GM12878 (cell line): ENCODE data around the gene PHF11. TPM values are rescaled to one million over a fixed set of nuclear protein-coding genes. Genes with fewer than 3 reads are reported as not detected.

Experiments used
- ATAC-seq: fragments of 200-7000 bp; cut with Tn5 transposase; 3 replicates; pipeline ENCODE4 v1.9.1; 2020; ENCODE audit warnings: mild to moderate bottlenecking, moderate library complexity
- BruUV-seq: library from RNA; stranded (reverse); fragments of 400-500 nt; replicated peaks from 2 replicates; lab custom pipeline; 2021; lab: Mats Ljungman, UMichigan
- CTCF ChIA-PET: fragments of 300-600 bp; sonication (Branson Sonifier 250); formaldehyde crosslinking; extraction: SDS; loops from one replicate; lab custom pipeline; 2021; ENCODE audit warnings: inconsistent platforms; lab: Yijun Ruan, JAX
- POLR2A ChIA-PET: fragments of 350-600 bp; formaldehyde crosslinking; extraction: SDS; loops from one replicate; lab custom pipeline; 2021; ENCODE audit warnings: inconsistent platforms; lab: Charles Lee
- RAD21 ChIA-PET: fragments of 300-600 bp; sonication (Branson Sonifier 250); formaldehyde crosslinking; loops from one replicate; lab custom pipeline; 2023; ENCODE audit warnings: antibody characterized with exemption; ENCODE audit not compliant: unreplicated experiment; lab: Charles Lee
- SMC1A ChIA-PET: fragments of 300-600 bp; sonication (Branson Sonifier 250); formaldehyde crosslinking; loops from one replicate; lab custom pipeline; 2023; ENCODE audit not compliant: unreplicated experiment, uncharacterized antibody; lab: Charles Lee
- DNase-seq: peaks from one replicate; pipeline ENCODE4 v3.0.0-alpha.2; 2011; ENCODE audit warnings: low read depth, low spot score
- FAIRE-seq: peaks from 3 replicates; lab custom pipeline; 2011; peaks lifted over from hg19 to GRCh38; lab: Jason Lieb, UNC
- H2AFZ ChIP-seq: 2 replicates; pipeline ENCODE4 v1.6.0; 2011; ENCODE audit warnings: low read depth, low read length, control low read depth; ENCODE audit not compliant: control insufficient read depth
- H3K27ac ChIP-seq: 2 replicates; pipeline ENCODE4 v1.5.1; 2011; ENCODE audit warnings: control low read depth; ENCODE audit not compliant: control insufficient read depth, insufficient read depth
- H3K27me3 ChIP-seq, 2 experiments: replicated peaks in 1 of 2; 2 replicates each; pipeline versions ENCODE4 v1.6.0 to v1.6.1; 2011; ENCODE audit warnings: low read length in 1 of 2; ENCODE audit not compliant: control insufficient read depth in 2 of 2, insufficient read depth in 2 of 2
- H3K36me3 ChIP-seq, 2 experiments: 2 replicates each; pipeline ENCODE4 v1.5.1; 2011; ENCODE audit warnings: low read length in 1 of 2; ENCODE audit not compliant: control insufficient read depth in 2 of 2, insufficient read depth in 2 of 2
- H3K4me1 ChIP-seq: 2 replicates; pipeline ENCODE4 v1.6.1; 2011; ENCODE audit warnings: mild to moderate bottlenecking, low read length, moderate library complexity, mixed read lengths; ENCODE audit not compliant: control insufficient read depth, insufficient read depth
- H3K4me2 ChIP-seq: 2 replicates; pipeline ENCODE4 v1.6.0; 2011; ENCODE audit warnings: control low read depth; ENCODE audit not compliant: control insufficient read depth, insufficient read depth
- H3K4me3 ChIP-seq: fragments of 200-600 bp; sonication (generic); 2 replicates; pipeline ENCODE4 v1.5.1; 2016
- H3K79me2 ChIP-seq: 2 replicates; pipeline ENCODE4 v1.6.0; 2011; ENCODE audit warnings: low read length; ENCODE audit not compliant: control insufficient read depth, insufficient read depth
- H3K9ac ChIP-seq: 2 replicates; pipeline ENCODE4 v1.8.0; 2011; ENCODE audit warnings: low read length, control low read depth, mixed read lengths; ENCODE audit not compliant: control insufficient read depth, insufficient read depth
- H3K9me3 ChIP-seq: replicated peaks from 3 replicates; pipeline ENCODE4 v1.5.1; 2011; ENCODE audit warnings: mild to moderate bottlenecking, low read length; ENCODE audit not compliant: control insufficient read depth, insufficient read depth
- H4K20me1 ChIP-seq: 2 replicates; pipeline ENCODE4 v1.6.0; 2011; ENCODE audit not compliant: control insufficient read depth, insufficient read depth
- EZH2 ChIP-seq: IDR thresholded peaks from 2 replicates; pipeline ENCODE4 v1.6.1; 2012; ENCODE audit warnings: low read depth, mild to moderate bottlenecking, control low read depth, inconsistent platforms, low read length, borderline replicate concordance; ENCODE audit not compliant: control insufficient read depth
- HDGF ChIP-seq: fragments of 450-650 bp; IDR thresholded peaks from 2 replicates; pipeline ENCODE4 v1.6.1; 2016; ENCODE audit warnings: antibody characterized with exemption
- HSF1 ChIP-seq: fragments of 150-350 bp; IDR thresholded peaks from 2 replicates; pipeline ENCODE4 v1.6.1; 2014; ENCODE audit warnings: mild to moderate bottlenecking, low read depth, low read length
- IKZF2 ChIP-seq, 2 experiments: fragments of 450-650 bp; IDR thresholded peaks; 2 replicates each; pipeline ENCODE4 v1.6.1; 2017; ENCODE audit warnings: mild to moderate bottlenecking in 2 of 2, moderate library complexity in 2 of 2
- IRF4 ChIP-seq: IDR thresholded peaks from 2 replicates; pipeline ENCODE4 v1.6.1; 2011; ENCODE audit warnings: low read depth, low read length
- NKRF ChIP-seq: fragments of 450-650 bp; conservative IDR thresholded peaks from 2 replicates; pipeline ENCODE4 v1.6.1; 2017; ENCODE audit warnings: mild to moderate bottlenecking, moderate library complexity
- RAD21 ChIP-seq: IDR thresholded peaks from 2 replicates; pipeline ENCODE4 v1.6.1; 2011; ENCODE audit warnings: mild to moderate bottlenecking, low read depth, low read length, moderate library complexity; ENCODE audit not compliant: insufficient read depth
- TCF12 ChIP-seq: IDR thresholded peaks from 2 replicates; pipeline ENCODE4 v1.6.1; 2011; ENCODE audit warnings: low read depth, mild to moderate bottlenecking, low read length
- ZNF217 ChIP-seq: fragments of 450-650 bp; IDR thresholded peaks from 2 replicates; pipeline ENCODE4 v1.6.1; 2017; ENCODE audit warnings: antibody characterized with exemption, mild to moderate bottlenecking
- ZNF24 ChIP-seq: fragments of 450-650 bp; IDR thresholded peaks from 2 replicates; pipeline ENCODE4 v1.6.1; 2017; ENCODE audit warnings: antibody characterized with exemption, mild to moderate bottlenecking
- ZNF384 ChIP-seq: IDR thresholded peaks from 2 replicates; pipeline ENCODE4 v1.6.1; 2012; ENCODE audit warnings: low read depth, mild to moderate bottlenecking, low read length, improper control_type of control experiment, borderline replicate concordance
- ZNF592 ChIP-seq: fragments of 450-650 bp; IDR thresholded peaks from 2 replicates; pipeline ENCODE4 v1.6.1; 2017; ENCODE audit warnings: mild to moderate bottlenecking, moderate library complexity
- ZNF622 ChIP-seq: fragments of 450-650 bp; IDR thresholded peaks from 2 replicates; pipeline ENCODE4 v1.6.1; 2017; ENCODE audit warnings: mild to moderate bottlenecking, inconsistent platforms
- WGBS: methylation state at CpG from one replicate; pipeline ENCODE4 v1.1.6; 2016; ENCODE audit warnings: low lambda C conversion rate; ENCODE audit not compliant: insufficient replicate concordance, insufficient coverage; ENCODE audit errors: missing lambda C conversion rate; 5-methylcytosine and 5-hydroxymethylcytosine counted together
- in situ Hi-C: fragments of 300-500 bp; cut with MboI; formaldehyde crosslinking; loops from 9 replicates; pipeline ENCODE4 v1.14.3; 2018; ENCODE audit warnings: mixed read lengths
- intact Hi-C: fragments of 100-400 bp; cut with micrococcal nuclease; formaldehyde crosslinking; loops from one replicate; pipeline ENCODE4 v1.14.2; 2022; ENCODE audit not compliant: unreplicated experiment
- polyA plus RNA-seq, 11 experiments: library from polyadenylated mRNA; depleted of rRNA in 4 of 11; unstranded in 6 of 11; stranded (reverse) in 5 of 11; fragments of >200 nt; fragmentation: Nextera tagmentation in 4 of 11; fragmentation: Illumina TruSeq in 1 of 11; extraction: Ambion mirVana in 4 of 11; extraction: Trizol in 1 of 11; gene quantifications; 1 replicate in 1 of 11; 2 replicates in 10 of 11; pipeline versions ENCODE4 v1.2.1 to v1.2.3, GENCODE V29; 2011 to 2016; ENCODE audit warnings: inconsistent platforms in 2 of 11, missing spikeins in 2 of 11, low read depth in 1 of 11
- total RNA-seq, 4 experiments: library from RNA; depleted of rRNA in 3 of 4; stranded (reverse); fragments of >200 nt in 3 of 4; fragmentation: Illumina TruSeq in 1 of 4; extraction: Trizol in 1 of 4; gene quantifications; 2 replicates each; pipeline versions ENCODE4 v1.2.1 to v1.2.3, GENCODE V29; 2013 to 2021

PHF11 gene
- total and polyA plus RNA-seq, 10 of the 15 experiments (the other 5 are each of a cell fraction or from before 2014, with no cell fraction given) = 16.9 to 77.3 (median 32.7) TPM

GRCh38 chr13:49450105-49450819 is 45.5 kb upstream of the PHF11 start:
- 73% methylated on average over 3 of the region's 3 CpGs for WGBS
- ChIA-PET POLR2A (interaction anchor here (0.6 kb wide), 1 partner anchor 404 kb away, joined by 7 read pairs; no protein-coding TSS in a partner anchor), RAD21 (no interaction called here), SMC1A (interaction anchor here (0.6 to 0.9 kb wide), 4 partner anchors 9 to 929 kb away, joined by 3 read pairs; no protein-coding TSS in a partner anchor), CTCF (interaction anchor here (1.1 kb wide), 1 partner anchor 43 kb away, joined by 5 read pairs; no protein-coding TSS in a partner anchor)
- Histone ChIP-seq H3K9ac (no peak overlapping the region), H3K4me1 (peaks cover 9% of the 10 kb centered on the region; the same call in 1 of the 2 replicates), H3K9me3 (no peaks in the 10 kb centered on the region), H3K4me3 (no peak overlapping the region), H2AFZ (no peak overlapping the region), H3K27ac (no peak overlapping the region), H3K79me2 (peaks cover 35% of the 10 kb centered on the region), H3K4me2 (no peak overlapping the region), H3K36me3 (no peaks in the 10 kb centered on the region), H4K20me1 (no peaks in the 10 kb centered on the region), H3K27me3 (no peaks in the 10 kb centered on the region)
- DNase-seq = no peak
- in situ Hi-C loops (loop anchor here (10.0 kb wide), 1 partner anchor 465 kb away; no protein-coding TSS in a partner anchor), intact Hi-C loops (no loop called here)
- no peak for FAIRE-seq
- no peak for ATAC-seq
- TF ChIP-seq NKRF (no peak), IRF4 (no peak), ZNF622 (no peak), HDGF (no peak), TCF12 (no peak), EZH2 (no peak), ZNF24 (no peak), ZNF217 (no peak), HSF1 (no peak), ZNF592 (no peak), ZNF384 (no peak), RAD21 (no peak), IKZF2 (IDR thresholded peaks at IDR 0.05) (no peak)
- no TSS peak for BruUV-seq
